GM12864 (cell line): ENCODE measurements around the gene GMPS.
"Not testable (repeated sequence)": the region's sequence is repeated elsewhere in the genome, so short reads cannot be mapped to it uniquely, and the experiment has no call there.

Source experiments
- DNase-seq: peaks from one replicate; pipeline ENCODE4 v3.0.0-alpha.2; 2011; ENCODE audit warnings: low read depth
- H3K4me3 ChIP-seq: 2 replicates; pipeline ENCODE4 v1.5.1; 2011; ENCODE audit warnings: mild to moderate bottlenecking, low read depth, low read length, control low read depth
- CTCF ChIP-seq: IDR thresholded peaks from 2 replicates; pipeline ENCODE4 v1.5.1; 2011; ENCODE audit warnings: low read depth, mild to moderate bottlenecking, moderate library complexity, low read length, control low read depth, inconsistent platforms; ENCODE audit errors: missing control alignments

GMPS gene

DNA sequence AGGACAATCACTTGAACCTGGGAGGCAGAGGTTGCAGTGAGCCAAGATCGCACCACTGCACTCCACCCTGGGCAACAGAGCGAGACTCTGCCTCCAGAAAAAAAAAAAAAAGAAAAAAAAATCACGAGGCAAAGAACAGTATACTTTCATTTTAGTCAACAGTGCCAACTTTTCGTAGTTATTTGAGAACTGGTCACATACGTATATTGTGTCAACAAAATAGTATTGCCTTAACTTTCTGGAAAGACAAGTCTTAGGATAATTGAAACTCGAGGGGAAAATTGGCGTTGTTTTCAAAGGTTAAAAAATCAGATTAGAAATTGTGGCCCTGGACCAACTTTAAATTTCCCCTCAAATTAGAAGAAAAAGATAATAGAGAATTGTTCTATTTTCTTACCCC, 13.8 kb downstream of the GMPS start:
- DNase-seq = no peak
- H3K4me3 ChIP-seq = no peak overlapping the region
- TF ChIP-seq CTCF = no peak

DNA sequence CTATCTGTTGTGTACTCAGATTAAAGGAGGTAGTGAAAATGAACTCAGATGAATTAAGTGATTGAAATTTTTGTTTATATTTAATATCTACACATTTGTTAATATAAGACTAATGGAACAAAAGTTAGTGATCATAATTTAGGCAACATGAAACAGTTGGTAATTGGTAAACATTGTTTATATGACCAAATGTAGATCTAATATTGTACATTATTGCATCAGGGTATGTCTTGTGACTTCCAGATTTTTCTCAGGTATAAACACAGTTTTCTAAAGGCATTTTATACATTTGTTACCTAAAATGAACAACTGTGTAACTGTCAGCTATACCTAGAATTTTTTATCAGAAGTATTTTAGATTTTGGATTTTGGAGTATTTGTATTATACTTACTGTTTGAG, 14.8 kb downstream of the GMPS start:
- H3K4me3 ChIP-seq = no peak overlapping the region
- TF ChIP-seq CTCF = no peak
- DNase-seq = no peak

GRCh38 chr3:155886348-155886747, 15.9 kb downstream of the GMPS start:
- H3K4me3 ChIP-seq, DNase-seq: not testable (repeated sequence)

GRCh38 chr3:155886915-155887314, 16.5 kb downstream of the GMPS start:
- no peak for TF ChIP-seq CTCF
- DNase-seq = no peak
- no peak overlapping the region for H3K4me3 ChIP-seq

- no peak for DNase-seq
- H3K4me3 ChIP-seq = no peak overlapping the region
- no peak for TF ChIP-seq CTCF
Observed at GRCh38 chr3:155889212-155889611, 18.8 kb downstream of the GMPS start.

DNA sequence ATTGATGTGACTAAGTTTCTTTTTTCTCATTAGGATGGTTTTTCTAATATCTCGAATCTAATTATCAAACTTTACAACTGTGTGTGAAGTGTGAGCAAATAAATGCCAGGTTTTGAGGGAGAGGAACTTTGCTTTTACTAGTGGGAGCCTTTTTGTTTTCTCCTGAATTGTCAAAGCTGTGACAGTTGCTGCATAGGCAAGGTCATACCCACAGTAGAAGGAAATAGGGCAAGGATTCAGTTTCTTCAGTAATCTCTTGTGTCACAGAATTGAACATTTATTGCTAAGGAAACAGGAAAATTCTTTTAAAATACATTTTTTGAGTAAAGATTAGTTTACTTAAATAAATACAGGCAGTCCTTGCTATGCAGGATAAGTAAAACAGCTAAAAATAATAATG, 19.5 kb downstream of the GMPS start:
- TF ChIP-seq CTCF = no peak
- no peak overlapping the region for H3K4me3 ChIP-seq
- no peak for DNase-seq

- DNase-seq = no peak
- H3K4me3 ChIP-seq = no peak overlapping the region
- TF ChIP-seq CTCF = no peak
Observed at GRCh38 chr3:155890671-155891190, 20.3 kb downstream of the GMPS start.

GRCh38 chr3:155891321-155891720, 20.9 kb downstream of the GMPS start:
- no peak for DNase-seq
- TF ChIP-seq CTCF = no peak
- H3K4me3 ChIP-seq = no peak overlapping the region
